Right renal pelvis (tissue), 4 donors: ENCODE results near the gene LMO2. TPM values are rescaled to one million over a fixed set of nuclear protein-coding genes. Genes with fewer than 3 reads are reported as not detected.
"Not testable (repeated sequence)": the region's sequence is repeated elsewhere in the genome, so short reads cannot be mapped to it uniquely, and the experiment has no call there.

Experiments
- DNase-seq, 4 donors: peaks; one replicate each; pipeline ENCODE4 v3.0.0-alpha.2; 2013; ENCODE audit warnings: low read depth in 4 of 4, low spot score in 3 of 4, missing footprints in 1 of 4
- polyA plus RNA-seq, 4 donors: library from polyadenylated mRNA; unstranded; fragments of 120-200 nt; gene quantifications; one replicate each; pipeline ENCODE4 v1.2.1, GENCODE V29; 2013; ENCODE audit not compliant: insufficient read length in 4 of 4

The LMO2 gene
- polyA plus RNA-seq, 4 donors: 29.1 to 38.8 (median 35.7) TPM

DNA sequence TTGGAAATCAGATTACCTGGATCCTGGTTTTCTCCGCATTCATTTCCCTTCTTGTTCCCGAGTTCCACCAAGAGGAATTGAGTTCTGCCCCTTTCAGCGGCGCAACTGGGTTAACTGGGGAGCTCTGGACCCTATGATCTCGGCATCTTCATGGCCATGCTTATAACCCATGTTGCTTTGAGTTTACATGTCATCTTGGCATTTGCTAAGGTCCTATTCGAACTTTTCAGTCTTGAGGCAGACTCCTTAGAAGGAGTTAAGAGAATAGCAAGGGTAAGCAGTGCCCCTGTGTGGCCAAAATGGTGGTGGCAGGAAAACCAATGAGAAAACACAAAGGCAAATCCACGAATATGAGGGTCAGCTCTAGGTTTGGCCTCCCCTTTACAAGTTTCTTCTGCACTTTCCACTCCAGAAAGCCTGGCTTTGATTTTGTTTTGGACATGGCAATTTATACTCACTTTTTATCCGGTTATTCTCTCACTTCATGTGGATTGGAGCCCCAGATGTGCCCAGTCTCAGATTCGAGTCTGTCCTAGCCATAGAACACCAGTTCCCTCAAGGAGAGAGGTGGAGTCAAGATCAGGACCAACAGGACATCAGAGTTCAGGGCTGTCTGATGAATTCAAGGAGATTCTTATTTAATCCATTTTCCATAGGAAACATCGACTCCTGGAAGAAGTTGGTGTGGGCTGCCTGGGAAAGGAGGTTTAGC, 62.3 kb downstream of the LMO2 start:
- peak; percentile 49 to 66 (median 60) for DNase-seq

DNA sequence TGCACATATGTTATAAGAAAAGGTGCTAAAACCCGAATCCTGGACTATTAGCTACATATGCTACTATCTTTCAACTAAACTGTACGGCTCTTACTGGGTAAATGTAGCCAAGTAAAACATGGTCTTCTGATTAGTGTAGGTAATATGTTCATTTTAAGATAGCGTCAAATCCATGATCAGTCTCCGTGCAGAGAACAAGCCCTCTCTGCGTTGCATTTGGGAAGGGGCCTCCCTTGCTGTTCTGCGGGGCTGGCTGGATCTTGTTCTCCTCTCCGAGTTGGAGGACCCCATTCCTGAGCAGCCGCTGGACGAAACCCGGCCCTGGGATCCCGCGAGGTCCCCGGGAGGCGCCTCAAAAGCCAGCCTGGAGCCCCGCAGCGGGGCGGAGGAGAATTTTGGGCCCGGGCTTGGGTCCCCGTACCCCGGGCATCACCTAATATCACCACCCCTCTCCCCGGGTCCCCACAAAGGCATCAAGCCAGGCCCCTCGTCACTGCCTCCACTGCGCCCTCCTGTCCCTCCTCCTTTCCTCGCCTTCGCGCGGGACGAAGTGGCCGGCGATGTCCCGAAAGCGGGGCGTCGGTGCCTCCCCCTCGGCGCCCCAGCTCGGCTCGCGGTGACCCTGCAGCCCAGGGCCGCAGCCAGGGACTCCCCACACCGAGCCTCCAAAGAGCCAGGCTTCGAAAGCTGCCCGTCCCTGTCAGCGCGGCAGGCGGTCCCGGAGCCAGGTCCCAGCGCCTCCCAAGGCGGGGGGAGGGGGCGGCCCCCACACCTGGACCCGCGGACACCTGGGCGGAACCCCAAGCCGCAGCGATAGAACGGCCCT, 63.1 kb downstream of the LMO2 start:
- DNase-seq: no peak

GRCh38 chr11:33827206-33827605, 64.7 kb downstream of the LMO2 start:
- DNase-seq: no peak

GRCh38 chr11:33825854-33826560, 65.9 kb downstream of the LMO2 start:
- no peak for DNase-seq

DNA sequence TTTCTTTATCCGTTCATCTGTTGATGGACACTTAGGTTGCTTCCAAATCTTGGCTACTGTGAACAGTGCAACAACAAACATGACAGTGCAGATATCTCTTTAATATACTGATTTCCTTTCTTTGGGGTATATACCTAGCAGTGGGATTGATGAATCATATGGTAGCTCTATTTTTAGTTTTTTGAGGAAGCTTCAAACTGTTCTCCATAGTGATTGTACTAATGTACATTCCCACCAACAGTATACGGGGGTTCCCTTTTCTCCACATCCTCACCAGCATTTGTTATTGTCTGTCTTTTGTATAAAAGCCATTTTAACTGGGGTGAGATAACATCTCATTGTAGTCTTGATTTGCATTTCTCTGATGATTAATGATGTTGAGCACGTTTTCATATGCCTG, 68.9 kb downstream of the LMO2 start:
- not testable (repeated sequence) for DNase-seq

- DNase-seq: no peak
Observed at GRCh38 chr11:33819278-33820035, 72.4 kb downstream of the LMO2 start.

Other genes with a start within 250 kb of the LMO2 start
- gene C11orf91, start 191.2 kb downstream of the LMO2 start, polyA plus RNA-seq: under 1 TPM in 1 of 4 donors, not detected in 3; 0.12 TPM
- gene CD59, start 155.7 kb downstream of the LMO2 start, polyA plus RNA-seq: 100 to 1,000 TPM; 254 to 300 (median 267) TPM
- 10 to 100 TPM; 54.2 to 65.9 (median 64.3) TPM for gene FBXO3, start 117.6 kb downstream of the LMO2 start, polyA plus RNA-seq
- 100 to 1,000 TPM; 258 to 307 (median 286) TPM for gene CAPRIN1, start 159.7 kb upstream of the LMO2 start, polyA plus RNA-seq
- gene NAT10, start 213.6 kb upstream of the LMO2 start, polyA plus RNA-seq: 10 to 100 TPM; 49.9 to 51.9 (median 50.4) TPM